ENCODE results near the gene ZFYVE28.

Gene ZFYVE28

GRCh38 chr4:2295500-2295899, 122.9 kb downstream of the ZFYVE28 start:
- Histone ChIP-seq H4K20me1 (ENCODE audit: control insufficient read depth, insufficient read depth, low read depth, low read length) (no peaks in the 10 kb centered on the region), H3K4me2 (ENCODE audit: low read length) (no peak overlapping the region), H3K9me3 (ENCODE audit: control insufficient read depth, insufficient read depth, low read length) (no peaks in the 10 kb centered on the region), H3K4me3 (ENCODE audit: low read length) (no peak overlapping the region), H3K36me3 (ENCODE audit: control insufficient read depth, low read length) (no peaks in the 10 kb centered on the region), H3K27me3 (ENCODE audit: control insufficient read depth, low read length) (0 out of 2 replicates have a peak, but pooled peaks cover 2% of the 10 kb centered on the region), H3F3A (ENCODE audit: control insufficient read depth, insufficient read depth) (no peaks in the 10 kb centered on the region), H3K4me1 (ENCODE audit: control insufficient read depth, low read length) (peaks cover 28% of the 10 kb centered on the region), H3K9me2 (replicated peaks; ENCODE audit: control insufficient read depth, low read length) (no peaks in the 10 kb centered on the region), H3K27ac (ENCODE audit: low read depth, low read length) (no peak overlapping the region), H3K79me2 (ENCODE audit: control insufficient read depth, low read length) (no peaks in the 10 kb centered on the region)
- TF ChIP-seq CTCF (IDR thresholded peaks at IDR 0.05; ENCODE audit: low read depth, low read length, poor library complexity, severe bottlenecking) (no peak), EZH2phosphoT487 (IDR thresholded peaks at IDR 0.05; ENCODE audit: borderline replicate concordance, low read length) (no peak)

- no peak overlapping the region for H3K4me2 ChIP-seq (ENCODE audit: low read length)
- no peaks in the 10 kb centered on the region for H3K79me2 ChIP-seq (ENCODE audit: control insufficient read depth, low read length)
- H3K4me1 ChIP-seq (ENCODE audit: control insufficient read depth, low read length) = peaks cover 26% of the 10 kb centered on the region
- TF ChIP-seq EZH2phosphoT487 (IDR thresholded peaks at IDR 0.05; ENCODE audit: borderline replicate concordance, low read length) (no peak), CTCF (IDR thresholded peaks at IDR 0.05; ENCODE audit: low read depth, low read length, poor library complexity, severe bottlenecking) (no peak)
- no peaks in the 10 kb centered on the region for H4K20me1 ChIP-seq (ENCODE audit: control insufficient read depth, insufficient read depth, low read depth, low read length)
- no peaks in the 10 kb centered on the region for H3K9me2 ChIP-seq (replicated peaks; ENCODE audit: control insufficient read depth, low read length)
- 0 out of 2 replicates have a peak, but pooled peaks cover 2% of the 10 kb centered on the region for H3K27me3 ChIP-seq (ENCODE audit: control insufficient read depth, low read length)
- no peaks in the 10 kb centered on the region for H3K36me3 ChIP-seq (ENCODE audit: control insufficient read depth, low read length)
- no peak overlapping the region for H3K27ac ChIP-seq (ENCODE audit: low read depth, low read length)
- H3K9me3 ChIP-seq (ENCODE audit: control insufficient read depth, insufficient read depth, low read length) = no peaks in the 10 kb centered on the region
- no peak overlapping the region for H3K4me3 ChIP-seq (ENCODE audit: low read length)
- no peaks in the 10 kb centered on the region for H3F3A ChIP-seq (ENCODE audit: control insufficient read depth, insufficient read depth)
Observed at GRCh38 chr4:2292646-2293108, 125.8 kb downstream of the ZFYVE28 start.

- no peak overlapping the region for H3K4me3 ChIP-seq (ENCODE audit: low read length)
Observed at GRCh38 chr4:2291705-2292645, 126.5 kb downstream of the ZFYVE28 start.

More at GRCh38 chr4:2291705-2292645, 126.5 kb downstream of the ZFYVE28 start:
- no peaks in the 10 kb centered on the region for H3K9me2 ChIP-seq (replicated peaks; ENCODE audit: control insufficient read depth, low read length)
- H3K4me1 ChIP-seq (ENCODE audit: control insufficient read depth, low read length) = peaks cover 26% of the 10 kb centered on the region
- H4K20me1 ChIP-seq (ENCODE audit: control insufficient read depth, insufficient read depth, low read depth, low read length) = no peaks in the 10 kb centered on the region
- no peaks in the 10 kb centered on the region for H3K9me3 ChIP-seq (ENCODE audit: control insufficient read depth, insufficient read depth, low read length)
- H3K79me2 ChIP-seq (ENCODE audit: control insufficient read depth, low read length) = no peaks in the 10 kb centered on the region
- TF ChIP-seq EZH2phosphoT487 (IDR thresholded peaks at IDR 0.05; ENCODE audit: borderline replicate concordance, low read length) = no peak
- no peak for TF ChIP-seq CTCF (IDR thresholded peaks at IDR 0.05; ENCODE audit: low read depth, low read length, poor library complexity, severe bottlenecking)
- H3K27ac ChIP-seq (ENCODE audit: low read depth, low read length) = no peak overlapping the region
- no peaks in the 10 kb centered on the region for H3F3A ChIP-seq (ENCODE audit: control insufficient read depth, insufficient read depth)
- H3K4me2 ChIP-seq (ENCODE audit: low read length) = no peak overlapping the region
- no peaks in the 10 kb centered on the region for H3K36me3 ChIP-seq (ENCODE audit: control insufficient read depth, low read length)
- 0 out of 2 replicates have a peak, but pooled peaks cover 2% of the 10 kb centered on the region for H3K27me3 ChIP-seq (ENCODE audit: control insufficient read depth, low read length)
